Measurements from ENCODE around the gene ZBTB20. TPM values are rescaled to one million over a fixed set of nuclear protein-coding genes. Genes with fewer than 3 reads are reported as not detected.

The ZBTB20 gene
- total and polyA plus RNA-seq, 10 of the 15 experiments (the other 5 are each of a cell fraction or from before 2014, with no cell fraction given): 0.20 to 5.5 (median 2.2) TPM

DNA sequence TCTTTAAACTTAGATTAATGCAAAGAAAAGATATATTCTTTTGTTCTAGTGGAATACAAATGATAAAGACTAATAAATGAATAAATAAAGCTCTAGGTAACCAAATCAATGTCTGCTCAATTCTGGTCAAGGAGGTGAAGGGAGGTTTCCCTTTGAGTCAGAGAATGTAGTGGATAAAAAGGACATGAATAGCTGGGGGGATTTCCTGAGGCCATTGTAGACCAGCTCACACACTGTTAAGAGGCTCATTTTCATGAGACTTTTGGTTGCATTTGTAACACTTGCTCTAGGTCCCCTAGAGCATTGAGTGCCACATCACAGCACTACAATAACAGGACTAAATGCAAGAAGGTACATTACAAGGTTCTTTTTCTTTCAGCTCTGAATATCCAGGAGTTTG lies 682.5 kb downstream of the ZBTB20 start (continued):
- TF ChIP-seq PKNOX1 (IDR thresholded peaks at IDR 0.05): peak; percentile 32; the same call in 1 of the 2 replicates
- TF ChIP-seq SIX5 (IDR thresholded peaks at IDR 0.05; ENCODE audit: low read depth, low read length, severe bottlenecking): no peak
- peak; percentile 40; the same call in 1 of the 2 replicates for TF ChIP-seq DPF2 (IDR thresholded peaks at IDR 0.05)
- TF ChIP-seq CHD1 (IDR thresholded peaks at IDR 0.05; ENCODE audit: low read depth, low read length): no peak
- no peak for TF ChIP-seq RB1 (IDR thresholded peaks at IDR 0.05; ENCODE audit: borderline replicate concordance)
- no peak for TF ChIP-seq MTA3 (IDR thresholded peaks at IDR 0.05; ENCODE audit: borderline replicate concordance, low read length)
- no peak for TF ChIP-seq YBX1 (IDR thresholded peaks at IDR 0.05)
- peak; percentile 51 for TF ChIP-seq BCL11A (IDR thresholded peaks at IDR 0.05; ENCODE audit: low read depth, low read length)
- TF ChIP-seq RELA (IDR thresholded peaks at IDR 0.05; ENCODE audit: borderline replicate concordance, partially characterized antibody): peak; percentile 72
- no peak for TF ChIP-seq ESRRA (IDR thresholded peaks at IDR 0.05; ENCODE audit: low read length)
- no peak for TF ChIP-seq ETV6 (conservative IDR thresholded peaks at IDR 0.05 in 1 of 2, IDR thresholded peaks at IDR 0.05 in 1 of 2; ENCODE audit: borderline replicate concordance in 1 of 2, low read depth in 1 of 2)
- TF ChIP-seq, protein P1, sequence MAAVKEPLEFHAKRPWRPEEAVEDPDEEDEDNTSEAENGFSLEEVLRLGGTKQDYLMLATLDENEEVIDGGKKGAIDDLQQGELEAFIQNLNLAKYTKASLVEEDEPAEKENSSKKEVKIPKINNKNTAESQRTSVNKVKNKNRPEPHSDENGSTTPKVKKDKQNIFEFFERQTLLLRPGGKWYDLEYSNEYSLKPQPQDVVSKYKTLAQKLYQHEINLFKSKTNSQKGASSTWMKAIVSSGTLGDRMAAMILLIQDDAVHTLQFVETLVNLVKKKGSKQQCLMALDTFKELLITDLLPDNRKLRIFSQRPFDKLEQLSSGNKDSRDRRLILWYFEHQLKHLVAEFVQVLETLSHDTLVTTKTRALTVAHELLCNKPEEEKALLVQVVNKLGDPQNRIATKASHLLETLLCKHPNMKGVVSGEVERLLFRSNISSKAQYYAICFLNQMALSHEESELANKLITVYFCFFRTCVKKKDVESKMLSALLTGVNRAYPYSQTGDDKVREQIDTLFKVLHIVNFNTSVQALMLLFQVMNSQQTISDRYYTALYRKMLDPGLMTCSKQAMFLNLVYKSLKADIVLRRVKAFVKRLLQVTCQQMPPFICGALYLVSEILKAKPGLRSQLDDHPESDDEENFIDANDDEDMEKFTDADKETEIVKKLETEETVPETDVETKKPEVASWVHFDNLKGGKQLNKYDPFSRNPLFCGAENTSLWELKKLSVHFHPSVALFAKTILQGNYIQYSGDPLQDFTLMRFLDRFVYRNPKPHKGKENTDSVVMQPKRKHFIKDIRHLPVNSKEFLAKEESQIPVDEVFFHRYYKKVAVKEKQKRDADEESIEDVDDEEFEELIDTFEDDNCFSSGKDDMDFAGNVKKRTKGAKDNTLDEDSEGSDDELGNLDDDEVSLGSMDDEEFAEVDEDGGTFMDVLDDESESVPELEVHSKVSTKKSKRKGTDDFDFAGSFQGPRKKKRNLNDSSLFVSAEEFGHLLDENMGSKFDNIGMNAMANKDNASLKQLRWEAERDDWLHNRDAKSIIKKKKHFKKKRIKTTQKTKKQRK (IDR thresholded peaks at IDR 0.05; ENCODE audit: low read depth, low read length): no peak
- TF ChIP-seq, protein P2, sequence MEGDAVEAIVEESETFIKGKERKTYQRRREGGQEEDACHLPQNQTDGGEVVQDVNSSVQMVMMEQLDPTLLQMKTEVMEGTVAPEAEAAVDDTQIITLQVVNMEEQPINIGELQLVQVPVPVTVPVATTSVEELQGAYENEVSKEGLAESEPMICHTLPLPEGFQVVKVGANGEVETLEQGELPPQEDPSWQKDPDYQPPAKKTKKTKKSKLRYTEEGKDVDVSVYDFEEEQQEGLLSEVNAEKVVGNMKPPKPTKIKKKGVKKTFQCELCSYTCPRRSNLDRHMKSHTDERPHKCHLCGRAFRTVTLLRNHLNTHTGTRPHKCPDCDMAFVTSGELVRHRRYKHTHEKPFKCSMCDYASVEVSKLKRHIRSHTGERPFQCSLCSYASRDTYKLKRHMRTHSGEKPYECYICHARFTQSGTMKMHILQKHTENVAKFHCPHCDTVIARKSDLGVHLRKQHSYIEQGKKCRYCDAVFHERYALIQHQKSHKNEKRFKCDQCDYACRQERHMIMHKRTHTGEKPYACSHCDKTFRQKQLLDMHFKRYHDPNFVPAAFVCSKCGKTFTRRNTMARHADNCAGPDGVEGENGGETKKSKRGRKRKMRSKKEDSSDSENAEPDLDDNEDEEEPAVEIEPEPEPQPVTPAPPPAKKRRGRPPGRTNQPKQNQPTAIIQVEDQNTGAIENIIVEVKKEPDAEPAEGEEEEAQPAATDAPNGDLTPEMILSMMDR (IDR thresholded peaks at IDR 0.05 in 2 of 3, conservative IDR thresholded peaks at IDR 0.05 in 1 of 3; ENCODE audit: control insufficient read depth in 2 of 3, extremely low read depth in 1 of 3, insufficient read depth in 1 of 3, low read depth in 3 of 3, low read length in 3 of 3): peak in 2 of 3 experiments; percentile 18 to 21; a peak in 1 of 6 replicates
- TF ChIP-seq GABPA (IDR thresholded peaks at IDR 0.05; ENCODE audit: low read depth): no peak
- TF ChIP-seq, protein P3, sequence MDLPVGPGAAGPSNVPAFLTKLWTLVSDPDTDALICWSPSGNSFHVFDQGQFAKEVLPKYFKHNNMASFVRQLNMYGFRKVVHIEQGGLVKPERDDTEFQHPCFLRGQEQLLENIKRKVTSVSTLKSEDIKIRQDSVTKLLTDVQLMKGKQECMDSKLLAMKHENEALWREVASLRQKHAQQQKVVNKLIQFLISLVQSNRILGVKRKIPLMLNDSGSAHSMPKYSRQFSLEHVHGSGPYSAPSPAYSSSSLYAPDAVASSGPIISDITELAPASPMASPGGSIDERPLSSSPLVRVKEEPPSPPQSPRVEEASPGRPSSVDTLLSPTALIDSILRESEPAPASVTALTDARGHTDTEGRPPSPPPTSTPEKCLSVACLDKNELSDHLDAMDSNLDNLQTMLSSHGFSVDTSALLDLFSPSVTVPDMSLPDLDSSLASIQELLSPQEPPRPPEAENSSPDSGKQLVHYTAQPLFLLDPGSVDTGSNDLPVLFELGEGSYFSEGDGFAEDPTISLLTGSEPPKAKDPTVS (IDR thresholded peaks at IDR 0.05; ENCODE audit: low read depth, low read length): no peak
- no peak for TF ChIP-seq FOXK2 (IDR thresholded peaks at IDR 0.05)
- TF ChIP-seq HCFC1 (IDR thresholded peaks at IDR 0.05; ENCODE audit: low read length): no peak
- no peak for TF ChIP-seq ZNF687 (IDR thresholded peaks at IDR 0.05)
- TF ChIP-seq RBBP5 (conservative IDR thresholded peaks at IDR 0.05): no peak
- peak; percentile 16; the same call in 1 of the 2 replicates for TF ChIP-seq TCF7 (IDR thresholded peaks at IDR 0.05; ENCODE audit: borderline replicate concordance)
